DOHH2 (cell line): ENCODE data around the gene IL7R.

Experiments used
- CTCF ChIP-seq: fragments of 200-600 bp; sonication (generic); IDR thresholded peaks from one replicate; pipeline ENCODE4 v1.5.1; 2014; ENCODE audit warnings: antibody characterized with exemption, mild to moderate bottlenecking, low read depth, low read length; ENCODE audit not compliant: poor library complexity, severe bottlenecking
- EZH2phosphoT487 ChIP-seq: fragments of 200-600 bp; sonication (generic); IDR thresholded peaks from 2 replicates; pipeline ENCODE4 v1.6.1; 2017; ENCODE audit warnings: borderline replicate concordance, mild to moderate bottlenecking, antibody characterized with exemption, low read length, moderate library complexity, mixed read lengths

GRCh38 chr5:35853631-35854030 is 3.1 kb upstream of the IL7R start:
- TF ChIP-seq CTCF (no peak), EZH2phosphoT487 (no peak)
